DMS79 (cell line): ENCODE measurements around the gene KSR1.
"Not testable (repeated sequence)": the region's sequence is repeated elsewhere in the genome, so short reads cannot be mapped to it uniquely, and the experiment has no call there.

ENCODE experiments used
- DNase-seq: peaks from one replicate; lab custom pipeline; 2025; lab: John Stamatoyannopoulos, UW

KSR1 gene

DNA sequence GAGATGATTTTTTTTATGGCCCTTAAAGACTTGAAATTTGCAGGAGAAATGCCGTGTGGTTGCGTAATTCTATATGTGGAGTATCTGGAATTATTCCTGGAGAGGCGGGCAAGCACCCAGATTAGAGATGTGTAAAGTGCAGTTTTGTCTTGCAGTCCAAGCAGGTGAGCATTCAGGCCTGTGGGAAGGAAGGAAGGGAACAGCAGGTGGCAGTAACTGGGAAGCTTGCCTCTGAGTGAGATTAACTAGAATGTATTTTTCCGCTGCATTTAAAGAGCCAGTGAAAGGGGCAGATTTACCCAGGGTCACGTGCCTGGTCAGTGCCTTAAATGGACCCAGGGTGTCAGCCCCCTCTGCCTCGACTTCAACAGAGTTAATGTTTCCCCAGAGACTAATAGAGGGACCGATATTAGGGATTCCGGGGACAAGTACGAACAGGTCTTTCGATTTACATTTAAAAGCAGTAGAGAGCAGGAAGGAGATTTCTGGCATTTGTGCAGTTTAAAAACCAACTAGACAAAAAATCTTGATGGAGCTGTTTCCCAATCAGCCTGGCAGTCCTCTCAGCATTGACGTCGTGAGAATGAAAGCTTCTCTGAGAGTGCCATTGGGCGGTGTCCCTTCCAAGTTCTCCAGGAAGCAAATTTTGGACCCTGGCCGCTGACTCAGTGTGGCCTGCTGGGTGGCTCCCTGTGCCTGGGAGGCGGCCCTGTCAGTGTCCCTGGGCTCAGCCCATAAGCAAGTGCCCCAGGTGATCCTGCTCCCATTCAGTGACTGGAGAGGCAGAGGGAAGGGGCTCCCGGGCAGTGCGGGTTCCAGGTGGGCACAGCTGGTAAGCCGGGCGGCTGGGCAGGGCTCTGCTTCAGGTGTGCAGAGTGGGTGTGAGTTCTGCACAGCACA lies 38.2 kb downstream of the KSR1 start:
- DNase-seq, result peak; percentile 39

DNA sequence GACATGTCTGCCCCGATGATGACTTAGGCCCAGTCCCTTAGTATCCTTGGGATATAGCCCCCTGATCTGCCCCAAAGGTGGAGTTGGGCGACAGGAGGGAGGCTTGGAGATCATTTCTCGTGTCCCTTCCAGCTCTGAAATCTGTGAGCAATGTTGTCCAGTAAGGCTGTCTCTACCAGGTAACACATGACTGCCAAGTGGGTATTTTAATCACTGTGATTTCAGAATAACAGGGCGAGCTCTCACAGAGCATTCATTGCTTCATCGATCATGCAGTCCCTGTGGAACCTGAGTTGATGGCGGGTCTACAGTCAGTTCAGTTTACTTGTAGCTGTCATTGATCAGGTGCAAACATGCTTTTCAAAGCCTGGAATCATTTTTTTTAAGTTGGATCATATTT lies 39.2 kb downstream of the KSR1 start:
- DNase-seq, result peak; percentile 4

DNA sequence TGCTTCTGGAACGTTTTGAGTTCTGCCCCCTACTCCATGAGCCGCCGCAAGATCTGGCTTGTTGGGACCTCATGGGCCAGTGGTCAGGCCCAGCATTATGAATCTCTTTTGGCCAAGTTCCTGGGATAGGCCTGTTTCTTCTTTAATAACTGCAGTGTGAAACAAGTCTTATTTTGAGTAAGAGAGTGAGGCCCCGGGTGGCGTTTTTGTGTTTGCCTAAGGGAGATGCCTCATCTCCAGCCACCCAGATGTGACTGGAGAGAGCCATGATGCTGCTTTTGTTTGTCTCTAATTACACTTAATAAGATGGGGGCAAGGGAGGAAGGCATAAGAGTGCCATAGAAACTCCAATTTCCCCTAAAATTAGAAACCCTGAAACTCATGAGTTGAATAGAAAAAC lies 39.8 kb downstream of the KSR1 start:
- DNase-seq, result no peak

DNA sequence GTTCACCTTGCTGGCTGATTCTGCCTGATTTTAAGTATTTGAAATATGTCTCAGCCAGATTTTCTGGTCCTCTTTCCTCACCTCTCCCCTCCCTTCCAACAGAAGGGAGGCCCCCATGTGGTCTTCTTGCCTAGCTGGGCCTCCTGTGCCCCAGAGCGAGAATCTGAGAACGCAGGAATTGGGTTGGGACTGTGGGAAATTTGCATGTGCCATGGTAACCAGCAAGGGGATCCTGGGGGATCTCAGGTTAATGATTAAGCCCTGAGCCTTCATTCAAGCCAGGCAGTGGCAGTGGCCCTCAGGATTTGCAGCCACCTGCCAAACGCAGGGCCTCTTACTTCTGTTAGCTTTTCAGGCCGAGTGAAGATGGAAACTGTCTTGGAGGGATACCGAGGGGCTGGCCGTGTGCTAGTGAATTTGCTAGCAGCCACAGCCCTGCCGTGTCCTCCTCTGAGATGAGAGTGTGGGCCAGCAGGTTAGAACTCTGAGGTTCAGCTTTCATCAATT lies 40.2 kb downstream of the KSR1 start:
- no peak for DNase-seq

DNA sequence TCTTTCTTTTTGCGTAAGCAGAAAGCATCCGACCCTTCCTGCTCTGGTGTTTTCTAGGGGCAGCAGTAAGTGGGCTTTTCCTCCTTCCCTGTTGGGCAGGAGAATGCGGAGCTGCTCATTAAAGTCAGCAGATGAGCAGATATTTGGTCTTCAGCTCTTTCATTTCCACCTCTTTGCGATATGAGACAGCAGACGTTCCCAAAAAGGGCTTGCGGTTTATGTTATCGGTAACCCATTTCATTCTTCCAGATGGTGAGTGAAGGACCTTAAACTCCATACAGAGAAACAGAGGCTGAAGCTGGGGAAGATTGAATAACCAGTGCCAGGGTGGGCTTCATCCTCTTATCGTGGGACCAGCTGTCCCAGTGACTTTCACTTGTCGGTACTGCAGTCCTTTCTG lies 40.7 kb downstream of the KSR1 start:
- no peak for DNase-seq

DNA sequence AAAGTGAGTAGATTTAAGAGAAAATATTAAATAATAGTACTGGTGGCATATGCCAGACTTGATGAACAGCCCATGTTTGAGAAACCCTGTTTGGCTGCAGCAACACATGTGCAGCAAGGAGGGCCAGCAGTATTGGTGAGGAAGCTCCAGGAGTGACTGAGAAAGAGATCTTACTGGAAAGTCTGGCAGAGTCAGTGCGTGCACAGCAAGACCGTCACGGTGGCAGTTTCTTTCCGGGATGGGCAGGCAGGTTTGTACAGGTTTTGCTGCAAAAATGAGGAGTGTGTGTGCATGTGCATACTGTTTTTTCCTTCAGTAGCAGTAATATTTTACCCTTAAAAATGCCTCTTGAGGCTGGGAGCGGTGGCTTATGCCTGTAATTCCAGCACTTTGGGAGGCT lies 41.4 kb downstream of the KSR1 start:
- no peak for DNase-seq

DNA sequence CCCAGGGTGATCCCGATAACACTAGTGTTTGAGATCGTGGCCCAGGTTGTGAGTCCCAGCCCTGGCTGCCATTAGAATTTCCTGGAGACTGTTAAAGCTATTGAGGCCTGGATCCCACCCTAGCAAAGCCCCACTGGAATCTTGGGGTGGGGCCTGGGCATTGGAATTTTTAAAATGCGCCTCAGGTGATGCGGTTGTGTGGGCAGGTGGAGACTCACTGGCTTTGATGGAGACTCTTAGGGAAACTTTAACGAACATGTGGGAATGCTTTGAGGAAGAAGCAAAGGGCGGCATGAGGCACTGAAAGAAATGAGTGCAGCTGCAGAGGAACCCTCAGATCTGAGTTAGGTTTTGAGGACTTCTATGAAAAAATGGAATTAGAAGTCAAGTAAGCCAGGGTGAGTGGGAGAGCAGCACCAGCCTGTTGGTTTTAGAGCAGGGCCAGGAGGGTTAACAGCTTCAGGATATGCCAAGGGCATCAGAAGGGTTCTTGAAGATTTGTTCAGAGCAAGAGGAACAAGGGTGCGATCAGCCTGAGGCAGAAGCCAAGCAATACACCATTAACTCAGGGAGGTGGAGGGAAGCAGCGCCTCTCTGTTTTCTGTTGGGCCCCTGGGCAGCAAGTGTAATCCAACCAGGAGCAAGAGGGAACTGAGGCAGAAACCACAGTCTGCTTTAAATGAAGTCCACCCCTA lies 42.5 kb downstream of the KSR1 start:
- no peak for DNase-seq

DNA sequence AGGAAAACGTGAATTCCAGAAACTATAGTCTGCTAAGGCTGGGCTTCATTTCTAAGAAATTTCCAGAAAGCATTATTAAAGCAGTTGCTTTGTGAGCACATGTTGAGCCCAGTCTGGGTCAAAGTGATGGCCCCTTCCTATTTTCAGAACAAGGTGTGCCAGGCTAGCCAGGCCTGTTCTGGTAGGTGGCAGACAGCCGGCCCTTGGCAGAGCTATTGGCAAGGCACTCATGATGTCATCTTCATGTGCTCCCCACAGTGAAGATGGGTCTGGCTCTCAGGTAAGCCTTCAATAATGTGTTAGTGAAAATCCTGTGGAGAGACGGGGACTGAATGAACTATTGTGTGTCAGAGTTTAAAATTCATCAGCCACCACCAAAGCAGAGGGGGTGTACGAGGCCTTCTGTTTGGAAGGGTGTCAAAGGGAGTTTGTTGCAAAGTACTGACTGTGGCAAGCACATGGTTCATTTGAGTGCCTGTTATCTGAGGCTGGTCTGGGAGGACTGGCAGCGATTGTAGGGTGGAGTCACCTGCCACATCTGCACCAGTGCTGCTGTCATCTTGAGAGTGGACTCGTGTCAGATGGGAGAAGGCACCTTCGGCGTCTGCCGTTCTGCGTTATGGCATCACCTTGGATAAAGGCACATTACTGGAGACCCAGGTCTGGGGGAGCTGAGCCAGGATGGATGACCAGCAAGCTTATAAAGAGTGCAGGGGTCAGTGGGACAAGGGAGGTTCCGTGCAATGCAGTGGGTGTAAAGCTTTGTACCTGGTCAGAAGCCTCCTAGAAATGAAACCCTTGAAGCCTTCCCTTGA lies 43.4 kb downstream of the KSR1 start:
- no peak for DNase-seq

DNA sequence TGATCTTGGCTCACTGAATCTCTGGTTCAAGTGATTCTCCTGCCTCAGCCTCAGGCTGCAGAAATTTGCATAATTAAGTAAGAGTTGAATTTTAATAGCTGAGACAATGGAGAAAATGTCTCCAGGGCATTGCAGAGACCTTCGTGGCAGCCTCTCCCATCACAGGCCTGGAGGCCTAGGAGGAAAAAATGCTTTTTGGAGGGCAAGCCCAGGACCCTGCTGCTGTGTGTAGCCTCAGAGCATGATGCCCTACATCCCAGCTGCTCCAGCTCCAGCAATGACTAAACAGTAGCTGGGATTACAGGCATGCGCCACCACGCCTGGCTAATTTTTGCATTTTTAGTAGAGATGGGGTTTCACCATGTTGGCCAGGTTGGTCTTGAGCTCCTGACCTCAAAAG lies 45.1 kb downstream of the KSR1 start:
- DNase-seq, result not testable (repeated sequence)

DNA sequence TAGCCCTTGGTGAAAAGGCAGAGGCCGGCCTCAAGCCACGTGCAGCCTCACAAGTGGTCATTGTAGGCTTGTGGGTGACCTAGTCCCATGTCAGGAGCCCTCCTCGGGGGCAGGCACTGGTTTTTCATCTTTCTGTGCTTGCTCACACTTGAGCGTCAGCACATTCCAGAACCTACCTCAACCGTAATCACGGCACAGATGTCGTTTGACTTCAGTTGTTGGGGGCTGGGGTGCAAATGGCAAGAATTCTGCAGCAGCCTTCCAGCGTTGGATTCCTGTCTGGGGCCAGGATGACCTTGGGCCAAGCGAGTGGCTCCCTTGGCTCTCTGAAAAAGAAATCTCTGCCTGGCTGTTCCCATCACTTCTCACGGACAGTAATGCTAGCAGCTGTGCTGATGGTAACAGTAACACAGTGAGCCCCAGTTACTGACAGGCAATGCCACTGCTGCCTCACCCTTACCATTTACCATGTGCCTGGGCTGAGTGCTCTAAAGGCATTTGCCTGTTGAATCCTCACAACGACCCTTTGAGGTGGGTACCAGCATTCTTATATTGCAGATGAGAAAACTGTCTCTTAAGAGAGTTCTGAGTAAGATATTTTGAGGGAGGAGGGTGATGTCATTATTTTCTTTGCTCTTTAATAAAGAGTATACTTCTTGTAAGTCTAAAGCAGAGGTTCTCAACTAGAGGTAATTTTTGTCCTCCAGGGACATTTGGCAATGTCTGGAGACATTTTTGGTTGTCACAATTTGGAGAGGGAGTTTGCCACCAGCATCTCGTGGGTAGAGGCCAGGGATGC lies 46.5 kb downstream of the KSR1 start:
- DNase-seq, result no peak

DNA sequence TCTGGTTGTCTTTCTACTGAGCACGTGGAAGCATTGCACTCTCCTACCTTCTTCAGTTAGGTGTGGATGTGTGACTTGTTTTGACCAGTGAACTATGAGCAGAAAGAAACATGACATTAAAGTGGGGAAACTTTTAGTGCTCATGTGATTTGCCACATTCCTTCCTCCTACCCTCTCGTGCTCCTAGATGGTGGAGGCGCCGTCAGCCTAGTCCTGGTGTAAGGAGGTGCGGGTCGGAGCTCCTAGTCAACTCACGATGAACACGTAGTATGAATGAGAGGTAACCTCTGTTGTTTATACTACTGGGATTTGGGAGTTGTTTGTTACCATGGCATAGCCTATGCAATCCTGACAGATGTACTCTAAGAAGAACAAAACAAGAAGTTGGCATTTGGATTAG lies 47.4 kb downstream of the KSR1 start:
- no peak for DNase-seq

DNA sequence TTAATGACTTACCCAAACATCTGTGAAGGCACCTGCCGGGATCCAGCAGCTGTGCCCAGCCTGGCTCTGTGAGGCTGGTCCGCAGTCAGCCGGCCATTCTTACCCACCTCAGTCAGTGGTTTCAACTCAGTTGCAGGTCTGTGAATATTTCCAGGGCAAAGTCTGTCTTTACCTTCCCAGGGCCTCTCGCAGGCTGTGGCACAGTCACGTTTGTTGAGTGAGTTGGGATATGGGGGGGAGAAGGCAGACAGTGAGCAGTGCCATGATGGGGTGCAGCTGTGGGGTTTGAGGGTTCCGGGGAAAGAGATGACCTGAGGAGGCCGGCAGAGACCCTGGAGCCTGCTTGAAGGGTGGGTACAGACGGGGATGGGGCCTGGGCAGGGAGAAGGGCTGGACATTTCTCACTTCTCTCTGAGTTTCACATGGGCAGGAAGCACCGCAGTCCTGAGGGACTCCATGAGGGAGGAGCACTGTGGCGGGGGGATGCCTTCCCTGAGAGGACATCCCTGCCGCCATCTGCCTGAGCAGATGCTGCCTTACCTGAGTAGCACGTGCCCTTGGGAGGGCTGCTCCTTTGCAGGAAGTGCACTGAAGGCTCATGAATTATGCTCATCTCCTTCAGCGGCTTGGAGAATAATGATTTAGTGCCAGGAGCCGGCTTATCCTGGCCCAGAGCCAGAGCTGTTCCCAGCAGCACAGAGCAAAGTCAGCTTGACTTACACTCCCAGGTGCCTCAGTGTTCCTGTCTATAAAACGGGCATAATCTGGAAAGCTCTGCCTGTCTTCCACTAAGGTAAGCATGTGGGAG lies 48.1 kb downstream of the KSR1 start:
- no peak for DNase-seq

DNA sequence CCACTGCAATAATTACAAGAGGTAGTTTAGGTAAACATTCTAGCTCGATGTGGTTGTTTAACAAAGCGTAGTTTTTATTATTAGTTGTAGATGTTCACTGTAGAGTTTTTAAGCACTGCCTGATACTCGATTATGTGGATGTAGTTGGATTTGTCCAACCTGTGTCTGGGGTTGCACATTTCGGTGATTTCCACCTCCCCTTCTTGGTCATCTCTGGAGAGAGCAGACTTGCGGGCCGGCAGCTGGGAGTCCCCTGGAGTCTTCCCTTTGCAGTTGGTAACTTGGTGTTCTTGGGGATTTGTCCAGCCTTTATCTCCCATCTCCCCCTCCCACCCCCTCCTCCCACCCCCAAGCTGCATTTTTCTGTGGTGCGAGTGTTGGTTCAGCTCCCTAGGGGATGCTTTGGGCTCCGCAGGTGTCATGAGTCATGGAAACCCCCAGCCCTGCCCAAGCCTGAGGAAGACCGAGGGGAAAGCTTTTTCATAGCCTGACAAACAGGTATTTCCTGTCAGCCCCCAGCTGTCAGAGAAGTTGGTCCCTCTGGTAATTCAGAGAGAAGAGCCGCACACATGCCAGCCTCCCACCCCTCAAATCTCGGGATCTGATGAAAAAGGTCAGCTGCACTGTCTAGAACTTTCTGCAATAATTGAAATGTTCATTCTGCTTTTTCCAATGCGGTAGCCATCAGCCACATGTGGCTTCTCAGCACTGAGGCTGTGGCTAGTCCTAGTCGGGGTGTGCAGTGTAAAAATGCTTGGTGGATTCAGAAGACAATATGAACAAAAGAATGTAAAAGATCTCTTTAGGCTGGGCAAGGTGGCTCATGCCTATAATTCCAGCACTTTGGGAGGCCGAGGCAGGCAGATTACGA lies 50.3 kb downstream of the KSR1 start:
- DNase-seq, result no peak

DNA sequence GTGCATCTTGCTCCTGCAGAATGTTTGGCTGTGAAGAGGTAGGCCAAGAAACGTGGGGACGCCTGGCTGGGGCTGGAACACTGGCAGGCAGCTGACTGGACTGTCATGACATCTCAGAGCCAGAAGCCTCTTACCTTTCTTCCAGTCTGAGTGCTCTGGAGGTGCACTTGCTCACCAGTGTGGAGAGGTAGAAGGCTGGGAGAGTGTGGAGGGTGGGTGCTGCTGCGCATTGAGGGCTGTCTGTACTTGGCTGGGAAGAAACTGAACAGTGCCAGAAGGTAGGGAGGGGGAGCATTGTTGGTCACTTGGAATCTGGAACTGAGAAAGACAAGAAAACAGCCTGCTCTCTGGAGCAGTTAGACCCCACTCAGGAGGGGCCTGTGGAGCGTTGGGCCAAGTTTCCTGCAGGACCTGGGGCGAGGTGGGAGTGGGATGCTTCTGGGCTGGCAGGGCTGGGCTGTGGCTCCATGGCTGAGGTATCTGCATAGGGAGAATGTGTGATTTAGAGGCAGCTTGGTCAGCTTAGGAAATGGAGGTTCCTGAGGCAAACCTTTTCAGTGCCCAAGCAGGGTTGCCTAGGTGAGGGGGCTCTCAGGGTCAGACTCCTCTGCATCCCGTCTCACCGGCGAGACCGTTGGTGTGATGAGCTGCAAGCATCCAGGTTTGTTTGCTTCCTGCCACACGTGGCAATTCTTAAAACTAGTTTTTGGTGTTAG lies 55.1 kb downstream of the KSR1 start:
- no peak for DNase-seq

DNA sequence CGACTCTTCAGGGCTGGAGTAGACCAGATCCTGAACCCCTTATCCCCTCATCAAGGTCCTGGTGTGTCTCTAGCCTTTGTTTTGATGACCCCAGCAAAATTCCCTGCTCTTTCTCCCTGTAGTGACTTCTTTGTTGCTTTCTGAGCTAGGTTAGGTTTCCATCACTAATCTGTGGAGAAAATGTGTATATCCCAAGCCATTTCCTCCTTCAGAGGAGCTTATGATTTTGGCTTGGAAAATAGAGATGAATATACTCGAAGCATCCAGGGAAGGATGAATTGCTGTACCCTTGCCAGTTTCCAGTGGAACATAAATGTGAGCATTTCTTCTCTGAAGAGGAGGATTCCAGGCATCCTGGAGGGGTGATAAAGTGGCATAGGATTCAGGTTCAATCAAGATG lies 55.8 kb downstream of the KSR1 start:
- no peak for DNase-seq

DNA sequence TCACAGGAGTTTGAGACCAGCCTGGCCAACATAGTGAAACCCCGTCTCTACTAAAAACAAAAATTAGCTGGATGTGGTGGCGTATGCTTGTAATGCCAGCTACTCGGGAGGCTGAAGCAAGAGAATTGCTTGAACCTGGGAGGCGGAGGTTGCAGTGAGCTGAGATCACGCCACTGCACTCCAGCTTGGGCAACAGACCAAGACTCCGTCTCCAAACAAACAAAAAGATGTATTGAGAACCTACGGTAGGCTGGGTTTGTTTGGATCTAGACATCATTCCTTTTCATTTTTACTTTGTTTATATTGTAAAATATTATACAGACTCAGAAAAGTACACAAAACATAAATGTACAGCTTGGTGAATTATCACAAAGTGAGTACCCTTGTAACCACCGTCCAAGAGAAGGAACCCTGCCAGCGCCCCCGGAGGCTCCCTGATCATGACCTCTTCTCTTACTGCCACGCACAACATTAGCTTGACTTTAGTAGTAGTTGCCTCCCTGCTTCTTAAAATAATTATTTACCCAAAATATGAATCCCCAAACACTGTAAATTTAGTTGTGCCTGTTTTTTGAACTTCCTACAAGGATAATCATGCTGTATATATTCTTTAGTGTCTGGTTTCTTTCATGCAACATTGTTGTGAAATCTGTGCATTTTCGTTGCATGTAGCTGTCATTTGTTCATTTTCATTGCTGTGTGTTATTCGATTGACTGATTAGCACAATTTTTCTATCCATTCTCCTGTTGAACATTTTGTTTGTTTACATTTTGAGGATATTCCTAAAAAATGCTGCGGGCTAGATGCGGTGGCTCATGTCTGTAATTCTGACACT lies 56.5 kb downstream of the KSR1 start:
- DNase-seq, result no peak

DNA sequence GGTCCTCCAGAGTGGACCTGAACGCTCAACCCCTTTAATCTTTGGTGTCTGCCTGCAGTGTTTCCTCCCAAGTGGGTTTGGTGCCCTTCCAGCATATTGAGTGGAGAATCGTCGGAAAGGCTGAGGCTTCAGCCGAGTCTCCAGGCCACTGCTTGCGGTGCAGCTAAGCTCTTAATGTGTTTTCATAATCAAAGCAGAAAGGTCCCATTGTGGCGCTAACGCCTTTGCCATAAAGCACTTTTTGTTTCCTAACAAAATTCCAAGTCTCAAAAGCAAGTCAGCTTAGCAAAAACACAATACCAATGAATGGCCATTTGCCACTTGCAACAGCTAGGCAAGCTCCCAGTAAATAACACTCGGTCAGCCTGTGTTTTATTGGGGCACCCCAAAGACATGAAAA lies 57.6 kb downstream of the KSR1 start:
- no peak for DNase-seq
